WERI-Rb-1 (cell line): Measurements from ENCODE around the gene PPFIA1.

ENCODE experiments used
- DNase-seq: peaks from one replicate; pipeline ENCODE4 v3.0.0-alpha.2; 2020
- H3K27ac ChIP-seq: fragments of 250-450 bp; sonication (Bioruptor Pico); 2 replicates; pipeline ENCODE4 v1.5.1; 2020; ENCODE audit warnings: mild to moderate bottlenecking, moderate library complexity
- H3K27me3 ChIP-seq: fragments of 250-450 bp; sonication (Bioruptor Pico); 2 replicates; pipeline ENCODE4 v1.5.1; 2021; ENCODE audit warnings: mild to moderate bottlenecking, low read depth, moderate library complexity; ENCODE audit not compliant: insufficient read depth, severe bottlenecking
- H3K36me3 ChIP-seq: fragments of 250-450 bp; sonication (Bioruptor Pico); 2 replicates; pipeline ENCODE4 v1.5.1; 2020; ENCODE audit warnings: mild to moderate bottlenecking, moderate library complexity
- H3K4me3 ChIP-seq: 2 replicates; pipeline ENCODE4 v1.5.1; 2011; ENCODE audit warnings: low read depth, mild to moderate bottlenecking, control low read depth, low read length
- H3K9me3 ChIP-seq: fragments of 250-450 bp; sonication (Bioruptor Pico); 2 replicates; pipeline ENCODE4 v1.5.1; 2021; ENCODE audit warnings: mild to moderate bottlenecking, moderate library complexity; ENCODE audit not compliant: severe bottlenecking
- CTCF ChIP-seq: IDR thresholded peaks from 2 replicates; pipeline ENCODE4 v1.5.1; 2011; ENCODE audit warnings: low read depth, mild to moderate bottlenecking, control low read depth, inconsistent platforms, low read length

PPFIA1 gene

GRCh38 chr11:70246196-70246595, 24.3 kb upstream of the PPFIA1 start:
- Histone ChIP-seq H3K27me3 (no peaks in the 10 kb centered on the region), H3K36me3 (no peaks in the 10 kb centered on the region), H3K4me3 (no peak overlapping the region), H3K27ac (no peak overlapping the region), H3K9me3 (no peaks in the 10 kb centered on the region)
- DNase-seq: peak; percentile 29
- no peak for TF ChIP-seq CTCF

DNA sequence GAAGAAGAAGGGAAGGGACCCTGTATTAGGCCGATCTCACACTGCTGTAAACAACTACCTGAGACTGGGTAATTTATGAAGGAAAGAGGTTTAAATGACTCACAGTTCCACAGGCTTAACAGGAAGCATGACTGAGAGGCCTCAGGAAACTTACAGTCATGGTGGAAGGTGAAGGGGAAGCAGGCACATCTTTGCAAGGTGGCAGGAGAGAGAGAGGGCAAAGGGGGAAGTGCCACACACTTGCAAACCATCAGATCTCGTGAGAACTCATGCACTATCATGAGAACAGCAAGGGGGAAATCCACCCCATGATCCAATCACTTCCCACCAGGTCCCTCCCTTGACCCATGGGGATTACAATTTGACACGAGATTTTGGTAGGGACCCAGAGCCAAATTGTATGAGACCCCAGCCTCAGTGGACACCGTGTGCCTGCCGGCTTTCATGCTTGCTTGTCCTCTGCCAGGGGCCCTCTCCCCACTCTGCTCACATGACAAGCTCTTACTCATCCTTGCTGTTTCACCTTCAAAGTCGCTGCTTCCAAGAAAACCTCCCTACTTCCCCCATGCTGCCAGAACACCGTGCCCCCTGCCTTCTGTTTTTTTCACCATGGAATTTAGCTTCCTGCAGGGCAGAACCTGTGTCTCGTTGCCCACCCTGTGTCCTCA, 23.3 kb upstream of the PPFIA1 start:
- DNase-seq: no peak
- no peak overlapping the region for H3K4me3 ChIP-seq
- no peaks in the 10 kb centered on the region for H3K36me3 ChIP-seq
- no peaks in the 10 kb centered on the region for H3K27me3 ChIP-seq
- H3K9me3 ChIP-seq: no peaks in the 10 kb centered on the region
- no peak for TF ChIP-seq CTCF
- no peak overlapping the region for H3K27ac ChIP-seq

- no peak overlapping the region for H3K27ac ChIP-seq
- TF ChIP-seq CTCF: no peak
- H3K4me3 ChIP-seq: no peak overlapping the region
- H3K27me3 ChIP-seq: no peaks in the 10 kb centered on the region
- no peaks in the 10 kb centered on the region for H3K36me3 ChIP-seq
- no peaks in the 10 kb centered on the region for H3K9me3 ChIP-seq
- no peak for DNase-seq
These were observed 22.8 kb upstream of the PPFIA1 start for GRCh38 chr11:70247710-70248072.

- H3K27me3 ChIP-seq: no peaks in the 10 kb centered on the region
- TF ChIP-seq CTCF: 0 out of 2 replicates have a peak, but pooled peaks have one; percentile 9
- H3K9me3 ChIP-seq: no peaks in the 10 kb centered on the region
These were observed 19.4 kb upstream of the PPFIA1 start for GRCh38 chr11:70250876-70251658.

DNA sequence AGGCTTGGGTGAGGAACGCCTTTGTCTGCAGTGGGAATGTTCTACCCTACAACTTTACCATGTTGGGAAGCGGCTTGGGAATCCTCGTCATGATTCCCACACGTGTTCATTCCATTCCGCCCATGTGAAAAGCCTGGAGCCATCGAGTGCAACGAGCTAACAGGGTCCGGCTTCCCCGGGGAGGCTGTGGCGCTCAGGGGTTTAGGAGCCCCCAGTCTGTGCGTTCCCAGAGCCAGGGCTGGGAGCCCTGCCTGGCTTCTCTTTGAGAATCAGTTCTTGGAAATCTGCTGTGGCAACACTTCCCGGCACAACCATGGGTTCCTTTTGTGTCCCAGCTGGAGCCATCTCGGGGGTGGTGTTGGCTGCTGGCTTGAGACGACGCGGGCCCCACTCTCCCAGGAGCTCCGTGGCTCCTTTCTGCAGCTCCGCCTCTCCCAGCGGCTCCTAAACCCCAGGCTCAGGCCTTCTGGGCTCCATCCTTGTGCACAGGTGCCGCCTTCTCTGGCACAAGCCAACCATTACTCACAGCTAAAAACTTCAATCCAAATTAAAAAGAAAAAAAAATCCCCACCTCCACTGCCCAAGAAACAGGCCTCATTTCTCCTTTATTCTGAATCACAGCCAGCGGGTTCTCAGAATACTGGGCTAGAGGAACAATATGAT, 18.7 kb upstream of the PPFIA1 start:
- TF ChIP-seq CTCF: no peak
- H3K27me3 ChIP-seq: no peaks in the 10 kb centered on the region
- H3K36me3 ChIP-seq: no peaks in the 10 kb centered on the region
- no peaks in the 10 kb centered on the region for H3K9me3 ChIP-seq
- H3K27ac ChIP-seq: no peak overlapping the region
- no peak overlapping the region for H3K4me3 ChIP-seq
- DNase-seq: no peak

More at GRCh38 chr11:70250876-70251658, 19.4 kb upstream of the PPFIA1 start:
- Histone ChIP-seq H3K4me3 (no peak overlapping the region), H3K36me3 (no peaks in the 10 kb centered on the region), H3K27ac (no peak overlapping the region)
- DNase-seq: peak; percentile 26
